ENCODE measurements around the gene TBKBP1.
A peak's percentile ranks its signal among the peaks of the same experiment; 100 is the strongest.
"Not testable (repeated sequence)": the region's sequence is repeated elsewhere in the genome, so short reads cannot be mapped to it uniquely, and the experiment has no call there.

The TBKBP1 gene

GRCh38 chr17:47735139-47735464, 41.1 kb downstream of the TBKBP1 start:
- no peak for DNase-seq

GRCh38 chr17:47735536-47736011, 41.6 kb downstream of the TBKBP1 start:
- peak; percentile 42 for DNase-seq

GRCh38 chr17:47736501-47737495, 42.8 kb downstream of the TBKBP1 start:
- DNase-seq: no peak

- no peak for DNase-seq
Observed at GRCh38 chr17:47738178-47738577, 44.2 kb downstream of the TBKBP1 start.

- no peak for DNase-seq
Observed at GRCh38 chr17:47739150-47739549, 45.2 kb downstream of the TBKBP1 start.

- DNase-seq: not testable (repeated sequence)
Observed at GRCh38 chr17:47739945-47740344, 46.0 kb downstream of the TBKBP1 start.

- peak; percentile 56 for DNase-seq
Observed at GRCh38 chr17:47741109-47741792, 47.3 kb downstream of the TBKBP1 start.

- no peak for DNase-seq
Observed at GRCh38 chr17:47741793-47742145, 47.8 kb downstream of the TBKBP1 start.

GRCh38 chr17:47742319-47743181, 48.6 kb downstream of the TBKBP1 start:
- DNase-seq: peak; percentile 43

- no peak for DNase-seq
Observed at GRCh38 chr17:47744168-47745036, 50.4 kb downstream of the TBKBP1 start.

- DNase-seq: no peak
Observed at GRCh38 chr17:47745037-47745380, 51.0 kb downstream of the TBKBP1 start.

GRCh38 chr17:47751471-47751870, 57.5 kb downstream of the TBKBP1 start:
- no peak for DNase-seq

GRCh38 chr17:47757386-47757785, 63.4 kb downstream of the TBKBP1 start:
- DNase-seq: no peak

GRCh38 chr17:47760409-47761140, 66.6 kb downstream of the TBKBP1 start:
- no peak for DNase-seq

Measured in CD4-positive, alpha-beta T cell treated with Interleukin-21 for 1 hour (primary cell).